ENCODE data around the gene INPP5F. TPM values are rescaled to one million over a fixed set of nuclear protein-coding genes. Genes with fewer than 3 reads are reported as not detected.

INPP5F gene
- 46.1 and 47.0 TPM in 2 replicates for total RNA-seq
- long read RNA-seq, full-length matches to known transcripts, result 8 of 26 reads
- long read RNA-seq, partial matches to known transcripts, result 14 of 26 reads
- long read RNA-seq, other reads (novel, unspliced or antisense), result 4 of 26 reads

- peak within 1 kb of the TSS; percentile 93 for H3K27ac Mint-ChIP-seq
- H3K9me3 Mint-ChIP-seq (ENCODE audit: low read depth), result no peaks in the 10 kb centered on the region
- H3K4me3 Mint-ChIP-seq (ENCODE audit: low read depth), result peak within 1 kb of the TSS; percentile 85
- DNase-seq (ENCODE audit: low spot score, unreplicated experiment), result peak; percentile 99
- H3K27me3 Mint-ChIP-seq, result no peaks in the 10 kb centered on the region
- no peaks in the 10 kb centered on the region for H3K36me3 Mint-ChIP-seq (ENCODE audit: insufficient read depth)
- H3K4me1 Mint-ChIP-seq (ENCODE audit: low read depth), result peaks cover 21% of the 10 kb centered on the region
- TF ChIP-seq CTCF (IDR thresholded peaks at IDR 0.05; ENCODE audit: unreplicated experiment), result peak; percentile 36
These were observed at the start of gene INPP5F for GRCh38 chr10:119725828-119726675. INPP5F (plus strand) TSS chr10:119726050; CDS start chr10:119726263, 213 bp downstream.

- Mint-ChIP-seq H3K27ac (no peak overlapping the region), H3K4me1 (ENCODE audit: low read depth) (no peaks in the 10 kb centered on the region), H3K9me3 (ENCODE audit: low read depth) (no peaks in the 10 kb centered on the region), H3K4me3 (ENCODE audit: low read depth) (no peak overlapping the region), H3K36me3 (ENCODE audit: insufficient read depth) (peaks cover 19% of the 10 kb centered on the region), H3K27me3 (no peaks in the 10 kb centered on the region)
- DNase-seq (ENCODE audit: low spot score, unreplicated experiment), result no peak
- no peak for TF ChIP-seq CTCF (IDR thresholded peaks at IDR 0.05; ENCODE audit: unreplicated experiment)
These were observed 48.7 kb upstream of the INPP5F start for GRCh38 chr10:119677126-119677525.

DNA sequence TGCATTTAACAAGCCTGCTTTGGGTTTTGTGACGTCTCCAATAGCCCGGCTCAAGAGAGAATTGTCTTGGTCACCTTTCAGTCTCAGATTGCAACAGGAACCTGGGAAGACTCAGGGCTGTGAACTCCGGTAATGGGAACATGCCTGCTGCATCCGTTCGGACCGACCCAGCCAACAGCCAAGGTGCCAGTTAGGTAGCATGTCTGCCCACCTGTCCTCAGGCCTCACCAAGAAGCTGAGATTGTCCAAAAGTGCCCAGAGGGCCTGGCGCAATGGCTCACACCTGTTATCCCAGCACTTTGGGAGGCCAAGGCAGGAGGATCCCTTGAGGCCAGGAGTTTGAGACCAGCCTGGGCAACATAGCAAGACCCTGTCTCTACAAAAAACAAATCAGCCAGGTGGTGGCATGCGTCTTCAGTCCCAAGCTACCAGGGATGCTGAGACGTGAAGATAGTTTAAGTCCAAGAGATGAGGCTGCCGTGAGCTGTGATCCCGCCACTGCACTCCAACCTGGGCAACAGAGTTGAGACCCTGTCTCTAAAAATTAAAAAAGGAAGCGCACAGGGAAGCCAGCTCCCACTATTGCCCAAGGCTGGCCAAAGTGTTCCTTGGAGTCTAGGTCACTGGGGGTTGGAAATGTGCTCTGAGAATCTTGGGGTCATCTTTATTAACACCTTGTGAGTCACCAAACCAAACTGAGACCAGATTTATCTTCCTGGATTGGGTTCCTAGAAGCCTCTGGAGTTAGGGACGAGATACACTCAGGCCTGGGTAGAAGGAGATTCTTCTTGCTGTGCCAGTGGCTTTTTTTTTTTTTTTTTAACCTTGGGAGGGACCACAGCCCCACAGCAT lies 47.7 kb upstream of the INPP5F start:
- no peak for DNase-seq (ENCODE audit: low spot score, unreplicated experiment)
- Mint-ChIP-seq H3K9me3 (ENCODE audit: low read depth) (no peaks in the 10 kb centered on the region), H3K4me1 (ENCODE audit: low read depth) (no peaks in the 10 kb centered on the region), H3K36me3 (ENCODE audit: insufficient read depth) (peaks cover 14% of the 10 kb centered on the region), H3K27ac (no peak overlapping the region), H3K27me3 (no peaks in the 10 kb centered on the region), H3K4me3 (ENCODE audit: low read depth) (no peak overlapping the region)
- TF ChIP-seq CTCF (IDR thresholded peaks at IDR 0.05; ENCODE audit: unreplicated experiment), result no peak

GRCh38 chr10:119679480-119679829 lies 46.4 kb upstream of the INPP5F start:
- Mint-ChIP-seq H3K9me3 (ENCODE audit: low read depth) (no peaks in the 10 kb centered on the region), H3K27me3 (no peaks in the 10 kb centered on the region), H3K4me3 (ENCODE audit: low read depth) (no peak overlapping the region)

More at GRCh38 chr10:119679480-119679829, 46.4 kb upstream of the INPP5F start:
- no peak for TF ChIP-seq CTCF (IDR thresholded peaks at IDR 0.05; ENCODE audit: unreplicated experiment)
- no peak for DNase-seq (ENCODE audit: low spot score, unreplicated experiment)
- H3K4me1 Mint-ChIP-seq (ENCODE audit: low read depth), result no peaks in the 10 kb centered on the region
- H3K36me3 Mint-ChIP-seq (ENCODE audit: insufficient read depth), result peaks cover 7% of the 10 kb centered on the region
- no peak overlapping the region for H3K27ac Mint-ChIP-seq

Measured in progenitor cell of endocrine pancreas (in vitro differentiated cells).